Measurements from ENCODE around the gene AKAP7. TPM values are rescaled to one million over a fixed set of nuclear protein-coding genes. Genes with fewer than 3 reads are reported as not detected.

Gene AKAP7
- polyA plus RNA-seq, 1 experiment = 0.63 TPM

GRCh38 chr6:131103296-131103695, 32.0 kb upstream of the AKAP7 start:
- ChIA-PET POLR2A (no interaction called here), CTCF (interaction anchor here (0.6 kb wide), 1 partner anchor 1419 kb away, joined by 3 read pairs; no protein-coding TSS in a partner anchor)
- Histone ChIP-seq H3K27me3 (ENCODE audit: control insufficient read depth, insufficient read depth, low read length) (no peaks in the 10 kb centered on the region), H3K4me3 (ENCODE audit: low read depth, low read length) (no peak overlapping the region), H3K36me3 (ENCODE audit: control insufficient read depth, insufficient read depth, low read length) (no peaks in the 10 kb centered on the region)
- no peak for TF ChIP-seq CTCF (IDR thresholded peaks at IDR 0.05; ENCODE audit: insufficient read depth, low read depth, low read length)
- no peak for DNase-seq (ENCODE audit: low read depth)

DNA sequence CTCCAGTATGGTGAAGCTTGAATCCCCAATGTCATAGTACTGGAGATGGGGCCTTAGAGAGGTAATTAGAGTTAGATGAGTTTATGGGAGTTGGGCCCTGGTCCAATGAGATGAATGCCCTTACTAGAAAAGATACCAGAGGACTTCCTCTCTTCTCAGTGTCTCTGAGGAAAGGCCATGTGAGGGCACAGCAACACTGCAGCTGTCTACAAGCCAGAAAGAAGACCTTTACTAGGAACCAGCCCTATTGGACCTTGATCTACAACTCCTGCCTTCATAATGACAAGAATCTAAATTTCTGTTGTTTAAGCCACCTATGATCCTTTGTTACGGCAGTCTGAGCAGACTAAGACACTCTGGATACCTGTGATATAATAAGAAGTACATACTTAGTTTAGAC, 31.4 kb upstream of the AKAP7 start:
- CTCF ChIA-PET = interaction anchor here (0.9 kb wide), 1 partner anchor 8 kb away, joined by 4 read pairs; no protein-coding TSS in a partner anchor
- no peak for DNase-seq (ENCODE audit: low read depth)
- POLR2A ChIA-PET = no interaction called here
- Histone ChIP-seq H3K4me3 (ENCODE audit: low read depth, low read length) (no peak overlapping the region), H3K36me3 (ENCODE audit: control insufficient read depth, insufficient read depth, low read length) (no peaks in the 10 kb centered on the region), H3K27me3 (ENCODE audit: control insufficient read depth, insufficient read depth, low read length) (no peaks in the 10 kb centered on the region)
- no peak for TF ChIP-seq CTCF (IDR thresholded peaks at IDR 0.05; ENCODE audit: insufficient read depth, low read depth, low read length)

- H3K36me3 ChIP-seq (ENCODE audit: control insufficient read depth, insufficient read depth, low read length) = no peaks in the 10 kb centered on the region
- H3K27me3 ChIP-seq (ENCODE audit: control insufficient read depth, insufficient read depth, low read length) = no peaks in the 10 kb centered on the region
- DNase-seq (ENCODE audit: low read depth) = peak; percentile 17
- TF ChIP-seq CTCF (IDR thresholded peaks at IDR 0.05; ENCODE audit: insufficient read depth, low read depth, low read length) = no peak
- ChIA-PET CTCF (interaction anchor here (0.8 kb wide), 2 partner anchors 10 to 135 kb away, joined by 3 read pairs; no protein-coding TSS in a partner anchor), POLR2A (no interaction called here)
- no peak overlapping the region for H3K4me3 ChIP-seq (ENCODE audit: low read depth, low read length)
Observed at GRCh38 chr6:131107151-131107550, 28.1 kb upstream of the AKAP7 start.

DNA sequence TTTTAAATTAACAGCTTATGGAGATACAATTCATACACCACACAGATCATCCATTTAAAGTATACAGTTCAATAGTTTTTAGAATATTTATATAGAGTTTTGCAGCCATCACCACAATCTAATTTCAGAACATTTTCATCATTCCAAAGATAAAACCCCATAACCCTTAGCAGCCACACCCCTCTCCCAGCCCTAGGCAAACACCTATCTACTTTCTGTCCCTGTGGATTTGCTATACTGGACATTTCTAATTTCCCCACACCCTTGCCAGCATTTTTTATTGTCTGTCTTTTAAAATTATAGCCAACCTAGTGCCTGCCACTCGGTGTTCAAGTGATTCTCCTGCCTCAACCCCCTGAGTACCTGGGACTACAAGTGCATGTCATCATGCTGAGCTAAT, 23.0 kb upstream of the AKAP7 start:
- DNase-seq (ENCODE audit: low read depth) = no peak
- CTCF ChIA-PET = no interaction called here

DNA sequence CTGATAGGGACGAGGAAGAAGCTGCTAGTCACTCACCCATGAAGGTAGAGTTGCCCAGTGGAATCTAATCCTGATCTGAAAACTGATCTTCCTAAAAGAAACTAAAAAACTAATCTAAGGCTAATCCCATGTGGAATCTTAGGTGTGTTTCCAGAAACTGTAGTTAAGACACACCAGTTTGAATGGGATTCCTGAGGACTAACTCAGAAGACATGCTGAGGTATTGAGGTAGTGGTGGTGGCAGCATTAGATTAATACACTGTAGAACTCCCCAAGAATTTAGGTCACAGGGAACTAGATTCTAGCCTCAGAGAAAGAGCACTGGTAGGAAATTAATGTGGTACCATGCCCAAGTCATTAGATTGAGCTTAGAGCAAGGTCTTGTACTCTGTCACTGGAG, 19.6 kb upstream of the AKAP7 start:
- CTCF ChIA-PET = interaction anchor here (0.7 to 8.5 kb wide), 5 partner anchors 44 to 418 kb away, joined by 3 to 160 read pairs (median 4); no protein-coding TSS in a partner anchor

More for the DNA sequence above, 23.0 kb upstream of the AKAP7 start:
- H3K4me3 ChIP-seq (ENCODE audit: low read depth, low read length) = no peak overlapping the region
- H3K27me3 ChIP-seq (ENCODE audit: control insufficient read depth, insufficient read depth, low read length) = no peaks in the 10 kb centered on the region
- POLR2A ChIA-PET = no interaction called here
- H3K36me3 ChIP-seq (ENCODE audit: control insufficient read depth, insufficient read depth, low read length) = no peaks in the 10 kb centered on the region
- no peak for TF ChIP-seq CTCF (IDR thresholded peaks at IDR 0.05; ENCODE audit: insufficient read depth, low read depth, low read length)

More for the DNA sequence above, 19.6 kb upstream of the AKAP7 start:
- DNase-seq (ENCODE audit: low read depth) = no peak
- Histone ChIP-seq H3K36me3 (ENCODE audit: control insufficient read depth, insufficient read depth, low read length) (no peaks in the 10 kb centered on the region), H3K4me3 (ENCODE audit: low read depth, low read length) (no peak overlapping the region), H3K27me3 (ENCODE audit: control insufficient read depth, insufficient read depth, low read length) (no peaks in the 10 kb centered on the region)
- POLR2A ChIA-PET = interaction anchor here (0.6 kb wide), 1 partner anchor 225 kb away, joined by 8 read pairs; no protein-coding TSS in a partner anchor
- no peak for TF ChIP-seq CTCF (IDR thresholded peaks at IDR 0.05; ENCODE audit: insufficient read depth, low read depth, low read length)
